HG03039 (cell line): ENCODE data around the gene PSIP1.
A peak's percentile ranks its signal among the peaks of the same experiment; 100 is the strongest.
"Not testable (repeated sequence)": the region's sequence is repeated elsewhere in the genome, so short reads cannot be mapped to it uniquely, and the experiment has no call there.

ENCODE experiments used
- ATAC-seq: cut with Tn5 transposase; IDR thresholded peaks from one replicate; pipeline ENCODE4 v1.9.1; 2021; ENCODE audit warnings: mild to moderate bottlenecking, moderate library complexity; ENCODE audit not compliant: unreplicated experiment

Gene PSIP1

DNA sequence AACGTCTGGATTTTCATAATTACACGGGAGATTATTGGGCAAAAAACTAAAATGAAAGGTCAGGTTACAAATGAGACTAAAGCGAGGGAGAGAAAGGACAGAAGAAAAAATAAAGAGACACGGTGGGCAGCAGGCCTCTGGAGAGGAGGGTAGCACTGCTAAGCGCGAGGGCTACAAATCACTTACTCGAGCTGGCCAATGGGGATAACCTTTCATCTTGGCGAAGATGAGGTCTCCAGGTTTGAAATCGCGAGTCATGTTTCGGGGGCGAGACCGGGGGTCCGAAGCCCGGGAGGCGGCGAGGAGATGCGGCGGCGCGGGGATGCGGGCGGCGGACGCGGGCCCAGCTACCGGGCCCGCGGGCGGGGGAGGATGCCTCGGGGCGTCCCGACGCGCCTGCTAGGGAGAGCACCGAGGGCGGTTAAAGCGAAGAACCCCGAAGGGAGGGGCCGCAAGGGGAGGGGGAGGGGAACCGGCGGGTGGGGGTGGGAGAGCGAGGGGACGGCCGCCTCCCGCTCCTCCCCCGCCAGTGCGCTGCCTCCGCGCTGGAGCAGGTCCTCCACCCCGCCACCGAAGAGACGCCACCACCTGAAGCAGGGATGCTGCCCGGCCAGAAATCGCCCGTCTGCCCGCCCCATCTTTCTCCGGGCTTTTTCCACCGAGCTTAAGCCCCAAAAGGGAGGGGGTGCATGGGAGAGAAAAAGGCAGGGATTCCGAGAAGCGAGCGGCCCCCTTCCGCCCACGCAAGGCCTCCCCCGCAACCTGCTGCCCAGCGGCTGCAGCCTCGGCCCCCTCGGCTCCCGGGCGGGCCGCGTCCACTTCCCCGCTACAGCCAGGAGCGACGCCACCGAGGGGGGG lies 610 bp downstream of the PSIP1 start:
- peak; percentile 39 for ATAC-seq

DNA sequence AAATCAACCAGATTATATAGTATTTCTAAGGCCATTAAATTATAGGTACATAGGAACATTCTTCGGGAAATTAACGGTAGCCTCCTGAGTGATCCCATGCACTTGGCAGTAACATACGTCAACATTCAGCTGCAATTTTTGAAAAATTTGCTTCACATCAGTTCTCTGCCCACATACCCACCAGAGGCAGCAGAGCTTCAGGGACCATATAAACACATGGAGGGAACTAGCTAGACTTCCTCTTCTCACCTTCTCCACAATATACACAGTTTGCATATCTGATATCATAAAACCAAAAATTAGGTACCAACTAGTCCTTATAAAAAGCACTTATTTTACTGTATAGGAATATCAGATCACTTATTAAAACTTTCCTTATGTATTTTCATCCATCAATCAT lies 4.8 kb downstream of the PSIP1 start:
- ATAC-seq = no peak

DNA sequence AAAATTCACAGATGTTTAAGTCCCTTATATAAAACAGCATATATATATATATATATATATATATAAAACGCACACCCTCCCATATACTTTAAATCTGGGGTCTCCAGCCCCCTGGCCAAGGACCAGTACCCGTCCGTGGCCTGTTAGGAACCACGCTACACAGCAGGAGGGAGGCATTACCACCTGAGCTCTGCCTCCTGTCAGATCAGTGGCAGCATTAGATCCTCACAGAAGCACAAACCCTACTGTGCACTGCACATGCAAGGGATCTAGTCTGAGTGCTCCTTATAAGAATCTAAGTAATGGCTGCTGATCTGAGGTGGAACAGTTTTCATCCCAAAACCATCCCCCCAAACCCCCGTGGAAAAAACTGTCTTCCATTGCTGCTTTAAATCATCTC lies 9.0 kb downstream of the PSIP1 start:
- ATAC-seq = no peak

DNA sequence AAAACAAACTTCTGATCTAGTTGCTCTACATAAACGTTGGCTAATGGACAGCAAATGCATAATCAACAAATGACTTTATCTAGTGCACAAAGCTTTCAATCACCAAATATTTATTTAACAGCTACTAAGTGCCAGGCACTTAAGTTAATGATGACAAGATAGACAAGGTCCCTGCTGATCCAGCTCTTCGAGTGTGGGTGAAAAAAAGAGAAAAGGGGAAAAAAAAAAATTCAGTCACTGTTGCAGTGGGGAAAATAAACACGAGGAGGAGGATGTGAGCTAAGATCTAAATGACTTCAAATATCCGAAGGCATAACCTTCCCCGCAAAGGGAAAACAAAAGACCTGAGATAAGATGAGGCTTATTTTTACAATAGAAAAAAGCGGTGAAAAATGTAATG lies 9.6 kb downstream of the PSIP1 start:
- no peak for ATAC-seq

DNA sequence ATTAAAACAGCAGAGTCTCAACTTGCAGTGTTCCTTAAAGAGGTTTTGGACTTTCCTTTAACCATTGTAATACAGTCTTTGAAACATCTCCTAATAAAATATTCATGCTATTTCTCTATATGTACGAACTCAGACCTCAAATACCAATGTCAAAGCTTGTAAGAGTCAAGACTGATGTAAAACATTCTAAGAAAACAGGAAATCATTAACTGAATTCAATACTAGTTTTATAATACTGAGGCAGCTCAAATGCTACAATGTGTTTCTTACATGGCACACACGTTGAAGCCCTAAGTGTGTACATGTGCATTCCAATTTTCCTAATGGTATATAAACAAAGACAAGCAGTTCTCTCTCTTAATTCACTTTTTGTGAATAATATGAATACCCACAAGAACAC lies 11.6 kb downstream of the PSIP1 start:
- no peak for ATAC-seq

DNA sequence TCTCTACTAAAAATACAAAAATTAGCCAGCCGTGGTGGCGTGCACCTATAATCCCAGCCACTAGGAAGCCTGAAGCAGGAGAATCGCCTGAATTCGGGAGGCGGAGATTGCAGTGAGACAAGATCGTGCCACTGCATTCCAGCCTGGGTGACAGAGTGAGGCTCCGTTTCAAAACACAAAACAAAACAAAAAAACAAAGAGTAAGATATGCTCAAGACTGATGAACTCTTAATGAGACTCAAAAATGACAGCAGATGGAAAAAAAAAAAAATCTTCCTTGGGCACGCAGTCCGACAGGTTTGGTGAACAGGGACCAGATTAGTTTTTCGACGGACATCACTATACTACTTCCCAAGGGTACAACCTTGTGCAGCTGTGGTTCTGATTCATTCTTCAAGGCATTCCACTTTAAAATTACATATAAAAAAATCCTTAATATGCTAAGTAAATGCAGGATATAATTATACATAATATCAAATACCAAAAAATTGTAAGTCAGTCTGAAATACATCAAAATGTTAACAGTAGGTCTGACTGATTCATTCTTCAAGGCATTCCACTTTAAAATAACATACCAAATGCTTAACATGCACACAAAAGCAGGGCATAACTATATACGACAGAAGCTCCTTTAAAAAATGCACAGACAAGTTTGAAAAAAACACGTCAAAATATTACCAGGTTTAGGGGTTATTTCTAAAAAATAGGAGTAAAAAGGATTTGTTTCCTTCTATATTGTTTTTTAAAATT lies 12.3 kb downstream of the PSIP1 start:
- ATAC-seq = no peak

DNA sequence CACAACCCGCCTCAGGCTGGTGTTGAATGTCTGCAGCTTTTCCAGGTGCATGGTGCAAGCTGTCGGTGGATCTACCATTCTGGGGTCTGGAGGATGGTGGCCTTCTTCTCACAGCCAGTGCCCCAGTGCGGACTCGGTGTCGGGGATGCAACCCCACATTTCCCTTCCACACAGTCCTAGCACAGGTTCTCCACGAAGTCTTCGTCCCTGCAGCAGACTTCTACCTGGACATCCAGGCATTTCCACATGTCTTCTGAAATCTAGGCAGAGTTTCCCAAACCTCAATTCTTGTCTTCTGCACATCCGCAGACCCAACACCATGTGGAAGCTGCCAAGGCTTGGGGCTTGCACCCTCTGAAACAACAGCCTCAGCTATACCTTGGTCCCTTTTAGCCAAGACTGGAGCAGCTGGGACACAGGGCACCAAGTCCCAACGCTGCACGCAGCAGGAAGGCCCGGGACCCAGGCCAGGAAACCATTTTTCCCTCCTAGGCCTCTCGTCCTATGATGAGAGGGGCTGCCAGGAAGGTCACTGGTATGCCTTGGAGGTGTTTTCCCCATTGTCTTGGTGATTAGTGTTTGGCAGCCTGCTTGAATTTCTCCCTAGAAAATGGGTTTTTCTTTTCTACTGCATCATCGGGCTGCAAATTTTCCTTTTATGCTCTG lies 18.2 kb downstream of the PSIP1 start:
- no peak for ATAC-seq

DNA sequence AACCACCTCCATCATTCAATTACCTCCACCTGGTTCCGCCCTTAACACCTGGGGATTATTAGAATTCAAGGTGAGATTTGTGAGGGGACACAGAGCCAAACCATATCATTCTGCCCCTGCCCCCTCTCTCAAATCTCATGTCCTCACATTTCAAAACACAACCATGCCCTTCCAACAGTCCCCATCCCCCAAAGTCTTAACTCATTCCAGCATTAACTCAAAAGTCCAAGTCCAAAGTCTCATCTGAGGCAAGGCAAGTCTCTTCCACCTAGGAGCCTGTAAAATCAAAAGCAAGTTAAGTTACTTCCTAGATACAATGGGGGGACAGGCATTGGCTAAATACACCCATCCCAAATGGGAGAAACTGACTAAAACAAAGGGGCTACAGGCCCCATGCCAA lies 18.8 kb downstream of the PSIP1 start:
- no peak for ATAC-seq

DNA sequence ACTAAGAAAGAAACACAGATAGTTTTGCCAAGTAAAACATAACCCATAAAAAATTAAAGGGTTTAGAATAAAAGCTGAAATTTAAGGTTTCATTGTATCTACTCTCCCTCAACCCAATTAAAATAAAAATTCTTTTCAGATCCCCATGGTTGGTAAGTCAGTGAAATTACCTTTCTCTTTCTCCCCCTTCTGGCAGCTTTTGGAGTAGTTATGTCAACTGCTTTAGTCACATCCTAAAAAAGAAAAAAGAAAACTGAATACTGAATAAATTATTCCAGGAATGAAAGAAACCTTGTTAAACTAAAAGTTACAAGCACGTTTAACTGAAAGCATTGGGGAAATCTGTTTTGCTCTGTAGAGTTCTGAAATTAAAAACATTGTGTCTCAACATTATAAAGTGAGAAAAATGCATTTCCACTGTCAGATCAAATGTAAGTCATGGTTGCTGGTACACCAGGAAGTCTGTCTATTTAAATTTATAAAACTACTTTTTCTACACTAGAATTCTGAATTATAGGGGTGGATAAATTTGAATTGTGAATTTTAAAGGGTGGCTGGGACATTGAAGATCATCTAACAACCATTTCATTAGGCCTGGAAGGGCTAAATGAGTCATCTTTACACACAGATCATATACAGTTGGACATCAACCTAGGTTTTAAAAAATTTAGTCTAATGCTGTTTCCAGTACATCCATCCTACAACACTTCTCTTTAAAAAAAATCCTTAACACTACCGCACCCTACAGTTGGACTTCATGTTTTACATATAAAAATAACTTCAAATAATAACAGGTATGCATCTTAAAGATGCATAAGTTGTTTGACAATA lies 24.7 kb downstream of the PSIP1 start:
- ATAC-seq = no peak

DNA sequence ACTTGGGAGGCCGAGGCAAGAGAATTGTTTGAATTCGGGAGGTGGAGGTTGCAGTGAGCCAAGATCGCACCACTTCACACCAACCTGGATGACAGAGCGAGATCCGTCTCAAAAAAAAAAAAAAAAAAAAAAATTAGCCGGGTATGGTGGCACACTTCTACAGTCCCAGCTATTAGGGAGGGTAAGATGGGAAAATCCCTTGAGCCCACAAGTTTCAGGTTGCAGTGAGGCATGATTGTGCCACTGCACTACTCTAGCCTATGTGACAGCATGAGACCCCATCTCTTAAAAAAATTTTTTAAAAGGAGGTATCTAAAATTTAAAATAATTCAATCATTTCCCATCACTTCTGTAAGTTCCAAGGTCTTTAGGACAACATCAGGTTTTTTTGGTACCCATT lies 26.0 kb downstream of the PSIP1 start:
- ATAC-seq = no peak

DNA sequence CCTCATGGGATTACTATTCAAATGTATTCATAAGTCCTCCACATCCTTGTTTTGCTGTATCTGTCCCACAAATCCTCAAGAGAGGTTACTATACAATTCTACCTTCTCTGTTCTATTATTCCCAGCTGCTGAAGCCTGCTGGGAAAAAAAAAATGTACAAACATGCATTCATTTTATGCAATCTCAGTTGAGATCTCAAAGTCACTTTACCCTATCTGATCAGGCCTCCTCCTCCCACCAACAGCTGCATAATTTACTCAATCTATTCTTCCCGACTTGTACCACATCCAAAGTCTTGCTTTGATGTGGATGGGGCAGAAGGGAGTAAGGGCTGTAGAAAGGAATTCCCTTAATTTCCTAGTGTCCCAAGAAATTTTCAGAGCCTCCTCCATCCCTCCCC lies 28.6 kb downstream of the PSIP1 start:
- no peak for ATAC-seq

DNA sequence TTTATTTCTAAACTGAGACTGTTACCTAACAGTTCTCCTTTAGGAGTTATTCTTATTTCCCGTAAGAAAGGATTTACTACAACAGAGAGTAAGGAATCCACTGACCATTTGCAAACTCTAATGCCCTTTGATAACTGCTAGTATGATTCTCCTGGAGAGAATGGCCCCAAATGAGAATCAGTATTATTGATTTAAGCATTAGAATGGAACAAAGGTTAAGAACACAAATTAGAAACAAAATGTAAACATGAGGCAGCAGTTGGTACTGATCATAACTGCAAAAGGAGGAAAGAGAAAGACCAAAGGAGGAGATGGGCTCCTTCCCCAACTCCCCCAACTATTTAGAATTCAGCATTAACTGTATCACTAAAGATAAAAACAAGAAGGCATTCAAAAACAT lies 30.7 kb downstream of the PSIP1 start:
- no peak for ATAC-seq

DNA sequence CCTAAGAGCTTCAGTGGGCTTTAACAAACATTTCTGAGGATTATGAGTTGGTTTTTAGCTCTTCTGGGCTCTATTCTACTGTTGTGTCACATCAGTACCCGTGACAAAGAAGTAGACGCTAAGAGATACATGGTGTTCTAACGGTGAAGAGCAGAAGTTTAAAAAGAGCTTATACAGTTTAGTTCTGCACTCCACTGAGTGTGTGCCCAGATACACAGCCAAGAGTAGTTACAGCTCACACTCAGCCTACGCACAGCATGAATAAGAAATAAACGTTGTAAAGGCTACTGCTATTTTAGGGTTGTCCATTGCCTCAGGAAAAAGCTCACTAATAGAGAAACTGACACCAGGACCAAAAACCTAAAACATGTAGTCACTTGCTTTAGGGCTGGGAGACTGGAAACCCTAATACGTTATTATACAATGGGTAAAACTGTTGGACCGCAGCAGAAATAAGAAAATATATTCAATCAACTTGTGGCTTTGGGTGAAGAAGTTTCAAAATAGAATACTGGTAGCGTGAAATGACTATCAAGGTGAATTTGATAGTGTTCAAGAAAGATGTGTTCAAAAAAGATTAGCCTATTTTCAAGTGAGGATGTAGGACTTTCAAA lies 34.7 kb downstream of the PSIP1 start:
- ATAC-seq = no peak

DNA sequence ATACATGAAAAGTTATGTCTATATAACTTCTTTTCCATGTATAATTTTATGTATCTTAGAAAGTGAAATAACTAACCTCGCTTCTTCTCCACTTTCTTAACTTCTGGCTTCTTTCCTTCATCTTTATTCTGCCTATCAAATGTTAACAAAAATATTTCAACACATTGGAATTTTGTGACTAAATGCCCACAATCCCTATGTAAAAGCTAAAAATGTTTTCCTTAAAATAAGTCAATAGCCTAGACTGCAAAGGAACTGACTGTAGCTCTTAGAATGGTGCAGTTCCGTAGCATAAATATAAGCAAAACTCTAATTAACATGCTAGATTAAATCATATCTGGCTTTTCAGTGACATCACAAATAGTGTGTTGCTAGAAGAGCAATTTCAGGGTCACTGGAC lies 40.9 kb downstream of the PSIP1 start:
- no peak for ATAC-seq

DNA sequence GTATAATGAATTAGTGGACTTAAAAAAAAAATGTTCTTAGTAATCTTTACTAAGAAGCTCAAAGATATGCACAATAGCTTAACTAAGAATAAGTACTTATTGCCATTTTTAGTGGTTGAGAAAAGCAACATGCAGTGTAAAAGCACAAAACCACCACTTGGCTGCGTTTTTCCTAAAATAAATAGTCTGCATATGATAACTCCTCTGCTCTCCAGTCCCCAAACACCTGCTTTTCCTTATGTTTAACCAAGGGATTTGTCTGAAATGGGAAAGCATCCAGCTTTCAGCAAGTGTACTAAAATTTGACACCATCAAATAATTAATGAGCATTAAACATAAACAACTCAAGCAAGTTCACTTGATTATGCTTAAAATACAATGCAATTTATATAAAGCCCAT lies 41.4 kb downstream of the PSIP1 start:
- no peak for ATAC-seq

DNA sequence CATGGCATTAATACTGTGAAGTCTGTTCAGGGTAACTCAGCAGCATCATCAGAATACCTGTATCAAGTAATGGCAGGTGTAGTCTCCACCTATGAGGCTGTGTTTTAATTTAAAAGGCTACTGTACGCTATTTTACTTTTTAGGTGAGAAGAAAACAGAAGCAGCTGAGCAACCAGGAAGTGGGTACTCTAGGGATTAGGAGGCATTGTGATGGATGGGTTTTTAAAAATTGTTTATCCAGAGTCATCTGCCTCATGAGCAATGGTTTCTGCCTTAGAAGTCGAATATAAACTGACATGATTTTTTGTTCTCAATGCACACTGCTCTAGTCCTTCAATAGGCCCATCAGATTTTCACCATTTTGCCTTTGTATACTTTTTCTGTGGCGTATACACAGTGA lies 42.6 kb downstream of the PSIP1 start:
- ATAC-seq = no peak

DNA sequence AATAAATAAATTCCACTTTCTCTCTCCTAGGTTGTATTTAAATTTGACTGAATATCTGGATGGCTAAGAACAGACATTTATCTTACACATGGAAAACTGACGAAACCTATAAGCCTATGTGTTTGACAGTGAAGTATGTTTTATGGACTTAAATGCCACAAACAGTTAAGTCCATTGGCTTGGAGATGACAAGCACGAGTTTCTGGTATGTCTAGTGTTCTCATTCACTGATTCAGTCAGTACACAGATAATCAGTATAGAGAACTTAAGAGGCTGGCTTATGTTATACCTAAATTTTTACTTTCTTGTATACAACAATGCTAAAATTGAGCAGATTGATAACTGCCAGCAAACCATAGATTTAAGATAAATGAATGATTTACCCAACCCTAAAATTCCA lies 49.2 kb downstream of the PSIP1 start:
- ATAC-seq = no peak

DNA sequence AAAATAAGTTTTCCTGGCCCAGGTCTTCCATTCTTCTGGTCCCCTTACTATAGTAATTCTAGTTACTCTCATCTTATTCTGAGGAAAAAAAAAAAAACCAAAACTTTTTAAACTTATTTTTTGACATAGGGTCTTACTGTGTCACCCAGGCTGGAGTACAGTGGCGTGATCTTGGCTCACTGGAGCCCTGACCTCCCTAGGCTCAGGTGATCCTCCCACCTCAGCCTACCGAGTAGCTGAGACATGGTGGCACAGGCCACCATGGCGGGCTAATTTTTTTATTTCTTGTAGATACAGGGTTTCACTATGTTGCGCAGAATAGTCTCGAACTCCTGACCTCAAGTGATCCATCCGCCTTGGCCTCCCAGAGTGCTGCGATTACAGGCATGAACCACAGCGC lies 49.7 kb downstream of the PSIP1 start:
- no peak for ATAC-seq

DNA sequence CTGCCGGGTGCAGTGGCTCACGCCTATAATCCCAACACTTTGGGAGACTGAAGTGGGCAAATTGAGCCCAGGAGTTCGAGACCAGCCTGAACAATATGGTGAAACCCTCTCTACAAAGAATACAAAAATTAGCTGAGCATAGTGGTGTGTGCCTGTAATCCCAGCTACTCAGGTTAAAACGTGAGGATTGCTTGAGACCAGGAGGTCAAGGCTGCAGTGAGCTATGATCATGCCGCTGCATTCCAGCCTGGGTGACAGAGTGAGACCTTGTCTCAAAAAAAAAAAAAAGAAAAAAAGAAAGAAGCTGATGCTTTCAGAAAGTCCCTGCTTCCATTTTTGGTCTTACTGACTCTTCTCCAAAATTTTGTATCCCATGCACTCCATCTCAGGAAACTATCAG lies 56.8 kb downstream of the PSIP1 start:
- ATAC-seq = no peak

DNA sequence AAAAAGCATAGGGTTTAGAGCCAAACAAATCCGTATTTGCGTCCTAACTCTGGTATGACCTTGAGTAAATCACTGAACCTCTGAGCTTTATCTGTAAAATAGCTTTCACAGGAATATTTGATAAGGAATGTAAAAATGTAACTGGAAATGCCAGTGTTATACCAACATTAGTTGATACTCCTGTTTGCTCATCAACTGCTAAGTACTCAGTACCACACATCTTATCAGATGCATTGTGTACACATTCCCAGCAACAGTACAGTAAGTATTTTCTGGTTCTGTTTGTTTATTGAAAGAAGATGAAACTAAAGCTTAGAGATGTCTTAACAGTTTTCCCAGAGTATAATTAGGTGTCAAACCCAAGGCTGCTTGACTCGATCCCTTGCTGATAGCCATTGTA lies 66.6 kb downstream of the PSIP1 start:
- no peak for ATAC-seq

DNA sequence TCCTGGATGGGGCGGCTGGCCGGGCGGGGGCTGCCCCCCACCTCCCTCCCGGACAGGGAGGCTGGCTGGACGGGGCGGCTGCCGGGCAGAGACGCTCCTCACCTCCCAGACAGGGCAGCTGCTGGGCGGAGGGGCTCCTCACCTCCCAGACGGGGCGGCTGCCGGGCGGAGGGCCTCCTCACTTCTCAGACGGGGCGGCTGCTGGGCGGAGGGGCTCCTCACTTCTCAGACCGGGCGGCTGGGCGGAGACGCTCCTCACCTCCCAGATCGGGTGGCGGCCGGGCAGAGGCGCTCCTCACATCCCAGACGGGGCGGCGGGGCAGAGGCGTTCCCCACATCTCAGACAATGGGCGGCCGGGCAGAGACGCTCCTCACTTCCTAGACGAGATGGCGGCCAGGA lies 68.5 kb downstream of the PSIP1 start:
- ATAC-seq = not testable (repeated sequence)
